Measurements from ENCODE around the gene XPO6.

DNA sequence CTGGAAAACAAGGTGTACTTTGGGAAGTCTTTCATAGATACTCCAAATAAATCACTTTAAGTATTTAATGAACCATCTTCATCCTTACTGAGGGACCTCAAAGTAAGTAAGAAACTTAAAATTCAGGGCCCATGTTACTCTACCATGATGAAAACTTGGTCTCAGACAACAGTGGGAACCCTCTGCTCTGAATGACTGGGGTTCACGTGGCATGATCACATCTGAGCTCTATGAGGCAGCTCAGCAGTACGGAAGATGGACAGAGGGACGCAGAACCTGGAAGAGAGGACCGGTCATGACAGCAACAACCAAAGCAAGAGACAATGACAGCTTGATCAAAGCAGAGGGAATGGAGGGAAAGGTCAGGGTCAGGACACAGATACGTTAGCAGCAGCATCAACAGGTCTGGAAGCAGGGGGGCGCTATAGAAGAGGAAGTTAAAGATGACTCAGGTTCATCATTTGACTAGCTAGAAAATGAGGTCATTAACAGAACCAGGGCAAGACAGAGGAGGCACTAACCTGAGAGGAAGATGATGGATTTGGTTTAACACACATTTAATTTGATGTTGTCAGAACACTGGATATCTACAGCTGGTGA is 9.5 kb downstream of the XPO6 start:
- TF ChIP-seq CTCF (IDR thresholded peaks at IDR 0.05; ENCODE audit: insufficient read depth, low read length) (no peak), POLR2AphosphoS5 (IDR thresholded peaks at IDR 0.05; ENCODE audit: low read depth) (no peak)

Data from HL-60 (cell line).